CD4-positive, alpha-beta T cell treated with Interleukin-2 at 100 ng/mL for 4 hours (primary cell): Measurements from ENCODE around the gene UNC13B.

Source experiments
- DNase-seq: peaks from one replicate; pipeline ENCODE4 v3.0.0-alpha.2; 2020; ENCODE audit warnings: low spot score

The UNC13B gene

DNA sequence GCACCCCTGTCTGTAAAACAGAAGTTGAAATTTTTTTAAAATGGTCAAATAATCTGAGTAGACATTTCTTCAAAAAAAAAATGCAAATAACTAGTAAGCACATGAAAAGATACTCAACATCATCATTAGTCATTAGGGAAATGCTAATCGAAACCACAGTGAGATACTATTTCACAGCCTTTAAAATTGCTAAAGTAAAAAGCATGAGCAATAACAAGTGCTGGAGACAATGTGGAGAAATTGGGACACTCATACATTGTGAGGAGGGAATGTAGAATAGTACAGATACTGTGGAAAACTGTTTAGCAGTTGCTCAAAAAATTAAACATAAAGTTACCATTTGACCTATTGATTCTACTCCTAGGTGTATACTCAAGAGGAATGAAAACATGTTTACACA, 269.7 kb downstream of the UNC13B start:
- no peak for DNase-seq

- DNase-seq: no peak
Observed at GRCh38 chr9:35432076-35432475, 270.3 kb downstream of the UNC13B start.

GRCh38 chr9:35436933-35437332, 275.1 kb downstream of the UNC13B start:
- DNase-seq: no peak

DNA sequence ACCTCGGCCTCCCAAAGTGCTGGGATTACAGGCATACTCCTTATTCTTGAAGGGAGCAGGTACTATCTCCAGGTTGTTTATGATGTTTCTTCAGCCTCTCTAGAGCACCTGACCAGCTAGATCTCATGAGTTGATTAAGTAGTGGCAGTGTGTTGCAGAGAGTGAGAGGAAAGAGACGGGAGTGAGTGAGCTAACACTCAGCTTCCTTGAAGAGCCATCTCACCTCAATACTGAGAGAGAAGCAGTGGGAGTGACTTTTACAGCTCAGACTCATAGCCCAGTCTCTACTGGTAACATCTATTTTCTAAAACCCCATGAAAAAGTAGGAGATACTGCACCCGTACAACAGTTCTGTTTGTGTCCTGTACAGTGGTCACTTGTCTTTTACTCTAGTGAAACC, 284.2 kb downstream of the UNC13B start:
- DNase-seq: no peak

GRCh38 chr9:35448496-35448895, 286.7 kb downstream of the UNC13B start:
- no peak for DNase-seq

DNA sequence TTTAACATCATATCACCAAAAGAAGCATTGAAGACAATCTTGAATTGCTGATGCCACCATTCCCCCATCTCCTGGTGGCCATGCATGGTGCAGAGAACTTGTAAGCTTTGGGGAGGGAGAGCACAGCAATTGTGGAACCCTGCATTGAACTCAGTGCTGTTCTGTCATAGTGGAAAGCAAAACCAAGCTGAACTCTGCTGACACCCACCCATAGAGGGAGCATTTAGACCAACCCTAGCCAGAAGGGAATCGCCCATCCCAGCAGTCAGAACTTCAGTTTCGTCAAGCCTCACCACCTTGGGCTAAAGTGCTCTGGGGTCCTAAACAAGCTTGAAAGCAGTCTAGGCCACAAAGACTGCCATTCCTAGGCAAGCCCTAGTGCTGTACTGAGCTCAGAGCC, 290.7 kb downstream of the UNC13B start:
- DNase-seq: no peak

- DNase-seq: no peak
Observed at GRCh38 chr9:35453786-35454185, 292.0 kb downstream of the UNC13B start.
